Stimulated activated CD4-positive, alpha-beta T cell treated with anti-CD3 and anti-CD28 coated beads, Interleukin-15, amount 100 ng/mL, for 48 hours (primary cell): ENCODE data around the gene RAB5B.
A peak's percentile ranks its signal among the peaks of the same experiment; 100 is the strongest.

Experiments used
- DNase-seq, 2 donors: peaks; one replicate each; pipeline ENCODE4 v3.0.0-alpha.2; 2020; ENCODE audit warnings: low read depth in 2 of 2

RAB5B gene, protein sequence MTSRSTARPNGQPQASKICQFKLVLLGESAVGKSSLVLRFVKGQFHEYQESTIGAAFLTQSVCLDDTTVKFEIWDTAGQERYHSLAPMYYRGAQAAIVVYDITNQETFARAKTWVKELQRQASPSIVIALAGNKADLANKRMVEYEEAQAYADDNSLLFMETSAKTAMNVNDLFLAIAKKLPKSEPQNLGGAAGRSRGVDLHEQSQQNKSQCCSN

DNA sequence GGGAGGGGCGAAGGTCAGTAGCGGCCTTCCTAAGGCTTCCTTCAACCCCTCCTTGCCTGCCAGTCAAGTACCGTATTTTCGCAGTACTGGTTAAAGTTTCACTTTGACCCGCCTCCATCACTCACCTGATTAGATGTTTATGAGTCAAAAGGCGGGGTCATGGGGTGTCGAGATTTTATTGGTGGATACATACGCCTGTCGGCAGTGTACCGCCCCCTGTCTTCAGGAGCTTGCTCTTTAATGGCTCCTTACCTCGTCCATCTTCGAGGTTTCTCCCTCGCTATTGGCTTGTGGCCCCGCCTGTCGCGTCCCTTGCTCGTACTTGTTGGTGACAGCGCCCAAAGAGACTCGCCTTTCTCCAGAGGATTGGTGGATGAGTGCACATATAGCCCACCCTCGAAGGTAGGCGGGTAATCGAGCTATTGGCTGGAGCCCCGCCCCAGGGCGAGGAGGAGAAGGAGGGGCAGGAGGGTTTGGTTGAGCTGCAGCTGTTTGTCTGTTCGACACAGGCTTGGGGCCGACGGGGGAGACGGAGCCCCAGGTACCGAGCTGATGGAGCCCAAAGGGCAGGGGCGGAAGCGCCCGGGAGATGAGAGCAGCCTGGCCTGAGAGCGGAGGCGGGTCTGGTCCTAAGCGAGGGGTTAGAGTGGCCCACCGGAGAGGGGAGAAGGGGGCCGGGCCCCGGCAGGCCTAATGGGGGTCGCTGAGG is at the start of gene RAB5B:
TSS of gene RAB5B (plus strand) at position 480 of the 709 bp plus-strand sequence. CDS start 12,883 bp downstream, outside the sequence.
- DNase-seq = peak; percentile 97 to 99

DNA sequence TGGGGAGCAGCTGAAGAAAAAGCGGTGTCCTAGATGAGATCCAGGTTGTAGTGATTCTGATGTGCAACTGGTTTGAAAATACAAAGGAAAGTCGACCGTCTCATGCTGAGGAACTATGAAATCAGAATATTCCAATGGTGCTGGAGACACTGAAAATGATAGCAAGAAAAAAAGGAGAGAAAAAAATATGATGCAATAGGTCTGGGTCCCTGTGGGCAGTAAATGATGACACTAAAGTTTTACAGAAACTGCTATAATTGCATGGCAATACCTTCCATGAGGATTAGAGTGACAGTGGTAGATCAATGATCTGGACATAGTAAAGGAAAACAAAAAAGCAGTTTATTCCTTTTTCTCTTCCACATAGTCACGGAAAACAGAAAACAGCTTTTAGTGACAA is 48.5 kb upstream of the RAB5B start:
- no peak for DNase-seq

DNA sequence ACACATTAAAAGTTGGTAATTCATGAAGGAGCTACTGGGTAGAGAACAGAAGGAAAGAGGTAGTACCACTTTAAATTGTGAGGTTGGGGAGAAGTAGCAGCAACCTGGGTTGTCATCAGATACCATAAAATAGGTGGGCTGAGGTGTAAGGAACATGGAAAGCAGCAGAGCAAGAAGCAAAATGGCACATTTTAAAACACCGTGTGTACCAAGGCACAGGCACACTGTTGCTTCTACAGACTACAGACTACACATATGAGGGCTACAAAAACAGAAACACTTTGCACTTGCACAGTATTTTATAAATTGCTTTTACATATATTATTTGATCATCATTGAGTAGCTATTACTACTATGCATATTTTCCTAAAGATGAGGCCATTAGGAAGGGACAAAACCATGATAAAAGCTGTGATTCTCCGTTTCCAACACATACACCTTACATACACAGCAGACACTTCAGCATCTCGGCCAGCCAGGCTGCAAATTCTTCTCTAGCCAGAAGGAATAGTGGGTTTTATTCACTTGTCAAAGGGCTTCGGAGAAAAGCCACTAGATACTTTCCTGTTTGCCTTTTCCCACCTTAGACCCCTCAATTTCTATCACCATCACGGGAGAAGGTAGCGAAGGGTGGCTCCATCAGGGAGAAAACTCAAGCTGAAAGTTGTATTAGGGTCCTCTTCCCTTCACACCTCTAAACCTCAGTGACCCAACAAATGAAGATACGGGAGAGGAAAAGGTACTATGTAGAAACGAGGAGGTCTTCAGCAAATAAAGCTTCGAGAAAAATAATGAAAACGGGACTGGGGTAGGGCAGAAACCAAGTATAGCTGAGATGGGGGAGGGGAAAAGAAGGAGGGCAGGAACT is 47.8 kb upstream of the RAB5B start:
- DNase-seq = no peak

DNA sequence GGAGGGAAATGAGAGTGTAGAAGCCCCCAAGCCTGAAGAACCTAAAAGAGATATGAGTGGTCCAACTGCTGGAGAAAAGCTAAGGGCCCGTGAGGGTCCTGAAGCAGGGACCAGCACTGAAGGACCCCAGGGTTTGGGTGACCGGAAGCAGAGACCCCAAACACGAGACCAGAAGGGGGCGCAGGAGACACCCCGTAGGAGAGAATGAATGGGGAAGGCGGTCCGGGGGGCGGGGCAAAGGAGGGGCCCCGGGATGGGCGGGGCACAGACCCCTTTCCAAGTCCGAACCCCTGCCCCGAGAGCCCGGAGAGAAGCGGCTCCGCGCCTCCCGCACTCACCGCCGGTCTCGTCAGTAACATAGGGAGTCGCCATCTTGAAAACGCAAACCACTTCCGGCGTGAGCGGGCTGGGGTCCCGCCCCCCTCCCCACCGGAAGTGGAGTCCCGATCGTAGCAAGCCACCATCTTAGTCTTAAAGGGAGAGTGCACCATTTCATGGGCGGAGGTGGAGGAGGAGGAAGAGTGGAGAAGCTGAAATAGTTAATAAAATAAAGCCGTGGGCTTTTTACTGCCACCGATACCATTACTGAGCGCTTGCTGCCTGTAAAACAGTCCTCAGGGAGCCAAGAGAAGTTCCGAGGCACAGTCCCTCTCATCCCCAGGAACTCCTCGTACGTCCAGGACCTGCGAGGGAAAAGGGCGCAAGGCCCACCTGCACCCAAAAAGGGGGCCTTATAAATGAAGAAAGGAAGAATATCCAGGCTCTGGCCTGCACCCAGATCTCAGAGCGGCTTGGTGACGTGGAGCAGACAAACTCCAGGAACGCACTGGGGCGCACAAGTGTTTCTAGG is 46.9 kb upstream of the RAB5B start:
- DNase-seq = peak; percentile 89 to 90

DNA sequence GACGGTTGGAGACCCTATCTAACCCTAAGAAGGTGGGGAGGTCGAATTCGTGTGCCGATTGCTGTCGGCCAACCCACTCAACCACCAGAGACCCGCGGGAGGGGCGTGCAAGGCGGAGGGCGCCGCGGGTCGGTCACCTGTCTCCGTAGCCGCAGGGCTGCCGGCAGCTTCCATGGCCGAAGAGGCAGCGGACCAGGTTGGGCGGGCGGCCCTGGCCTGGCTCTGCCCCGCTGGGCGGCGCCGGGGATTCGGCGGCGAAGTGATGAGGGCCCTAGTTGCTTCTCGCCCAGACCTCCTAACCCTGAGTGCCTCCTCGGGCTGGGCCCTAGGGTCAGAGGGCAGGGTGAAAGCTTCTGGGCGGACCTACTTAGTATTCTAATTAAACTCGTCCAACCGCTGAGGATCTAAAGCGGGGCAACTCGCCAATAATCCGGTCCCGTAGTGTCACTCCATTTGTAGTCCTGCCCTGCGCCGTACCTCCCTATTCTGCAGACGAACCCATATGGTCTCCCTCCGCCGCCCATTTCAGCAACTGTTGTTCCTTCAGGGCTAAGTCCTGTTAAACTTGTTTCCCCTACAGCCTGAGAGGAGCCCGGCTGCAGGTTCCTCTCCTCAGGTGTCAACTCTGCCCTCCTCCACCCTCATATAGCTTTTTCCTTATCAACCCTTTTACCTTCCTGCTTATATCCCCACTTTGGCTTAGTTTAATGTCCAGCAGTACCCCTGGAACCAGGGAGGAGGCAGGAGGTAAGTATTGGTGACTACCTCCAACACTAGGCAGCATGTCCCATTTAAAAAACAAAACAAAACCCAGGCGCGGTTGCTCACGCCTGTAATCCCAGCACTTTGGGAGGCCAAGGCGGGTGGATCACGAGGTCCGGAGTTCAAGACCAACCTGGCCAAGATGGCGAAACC is 46.0 kb upstream of the RAB5B start, which contains the start of gene PYM1:
TSS of gene PYM1 (minus strand) at position 307 of the 915 bp plus-strand sequence. CDS start at position 174, 133 bp downstream.
- peak; percentile 59 to 65 for DNase-seq

DNA sequence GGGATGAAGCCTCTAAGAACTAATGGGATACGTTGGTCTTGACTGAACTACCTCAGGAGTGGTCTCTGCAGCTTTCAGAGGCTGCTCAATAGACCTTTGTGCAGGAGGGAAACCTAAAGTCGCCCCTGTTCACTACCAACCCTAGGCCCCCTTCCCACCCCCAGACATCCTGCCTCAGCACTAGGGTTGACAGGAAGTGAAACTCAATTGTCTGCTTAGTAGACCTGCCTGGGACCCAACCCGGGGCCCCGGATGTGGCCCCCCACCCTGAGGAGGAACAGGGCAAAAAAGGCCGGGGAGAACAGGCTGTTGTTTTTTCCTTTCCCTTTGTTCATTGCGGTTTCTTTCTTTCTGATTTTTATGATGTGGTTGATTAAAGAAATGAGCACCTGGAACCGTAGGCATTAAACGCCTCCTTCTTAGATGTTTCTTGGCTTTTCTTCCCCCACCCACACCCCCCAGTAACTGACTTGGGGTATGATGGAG is 44.5 kb upstream of the RAB5B start:
- peak; percentile 83 to 84 for DNase-seq

DNA sequence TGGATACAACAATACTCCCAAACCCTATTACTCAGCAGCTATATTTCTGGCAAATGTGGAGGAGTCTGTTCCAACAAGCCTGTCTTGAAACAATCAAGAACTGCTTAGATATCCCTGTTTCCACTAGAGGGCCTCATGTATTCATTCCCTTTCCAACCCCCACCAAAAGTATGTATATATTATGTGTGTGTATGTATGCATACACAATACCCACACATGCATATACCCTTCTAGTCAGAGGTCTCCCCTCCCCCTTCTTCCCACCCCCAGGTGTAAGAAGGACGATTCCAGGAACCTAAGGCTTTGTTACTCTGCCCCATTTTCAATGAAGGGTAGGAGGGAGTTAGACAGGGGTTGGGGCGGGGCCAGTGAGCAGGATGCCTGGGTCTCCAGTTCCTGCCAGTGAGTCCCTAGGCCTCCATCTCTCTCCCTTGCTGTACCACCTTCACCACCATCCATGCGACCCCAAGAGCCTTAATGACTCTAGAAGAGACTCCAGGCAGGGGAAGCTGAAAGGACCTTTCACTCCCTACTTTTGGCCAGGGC is 43.0 kb upstream of the RAB5B start, which contains the start of gene DGKA:
TSS of gene DGKA (plus strand) at position 392 of the 546 bp plus-strand sequence. CDS start 5,342 bp downstream, outside the sequence.
- peak; percentile 71 to 88 for DNase-seq

DNA sequence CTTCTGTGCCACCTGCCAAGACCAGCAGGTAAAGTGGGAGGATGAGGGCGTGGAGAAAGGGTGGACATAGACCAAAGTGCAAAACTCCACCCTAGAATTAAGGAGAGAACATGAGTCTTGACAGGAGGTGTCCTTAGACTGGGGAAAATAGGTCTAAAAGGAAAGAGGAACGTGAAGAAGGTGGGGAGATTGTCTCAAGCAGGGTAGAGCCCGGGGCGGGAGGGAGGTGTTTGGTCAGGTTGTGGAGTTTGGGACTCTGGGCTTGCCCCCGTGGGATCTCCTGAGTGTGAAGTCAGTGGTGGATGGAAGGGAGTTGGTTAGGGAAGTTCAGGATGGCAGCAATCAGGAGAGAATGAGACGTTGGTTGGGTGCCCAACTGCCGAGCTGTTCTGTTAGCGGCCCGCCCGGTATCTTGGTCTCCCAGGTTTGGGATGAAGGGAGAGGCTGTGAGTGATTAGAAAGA is 42.5 kb upstream of the RAB5B start:
- DNase-seq = no peak

DNA sequence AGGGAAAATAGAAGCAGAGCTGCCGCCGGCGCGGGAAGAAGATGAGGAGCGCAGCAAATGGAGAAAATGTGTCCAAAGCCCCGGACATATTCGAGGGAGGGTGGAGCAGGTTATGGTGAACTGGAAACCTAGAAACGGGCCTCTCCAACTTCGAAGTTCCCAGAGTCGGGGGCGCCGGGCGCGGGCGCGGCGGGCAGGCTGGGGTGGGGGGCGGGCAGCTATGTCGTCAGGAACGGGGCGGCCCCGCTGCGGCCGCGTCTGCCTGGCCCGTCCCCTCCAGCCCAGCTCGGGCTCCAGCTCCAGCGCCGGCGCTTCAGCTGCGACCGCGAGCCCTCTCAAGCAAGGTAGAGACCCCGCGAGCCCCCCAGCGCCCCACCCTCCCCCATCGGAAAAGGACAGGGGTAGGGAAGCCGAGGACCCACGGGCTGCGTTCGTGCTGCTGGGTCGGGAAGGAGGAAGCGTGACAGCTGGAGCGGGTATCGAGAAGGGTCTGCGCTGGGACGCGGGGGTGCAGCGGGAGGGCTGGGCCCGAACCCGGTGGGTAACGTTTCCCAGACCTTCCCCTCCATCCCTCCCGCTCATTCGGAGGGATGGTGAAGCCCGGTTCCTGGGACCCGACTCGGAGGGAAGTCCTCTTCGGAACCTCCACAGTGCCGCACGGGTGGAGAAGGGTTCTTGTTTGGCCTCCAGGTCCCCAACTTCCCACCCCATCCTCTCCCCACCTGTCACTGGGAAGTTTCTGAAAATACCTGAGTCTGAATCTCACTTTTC is 41.9 kb upstream of the RAB5B start:
- no peak for DNase-seq

DNA sequence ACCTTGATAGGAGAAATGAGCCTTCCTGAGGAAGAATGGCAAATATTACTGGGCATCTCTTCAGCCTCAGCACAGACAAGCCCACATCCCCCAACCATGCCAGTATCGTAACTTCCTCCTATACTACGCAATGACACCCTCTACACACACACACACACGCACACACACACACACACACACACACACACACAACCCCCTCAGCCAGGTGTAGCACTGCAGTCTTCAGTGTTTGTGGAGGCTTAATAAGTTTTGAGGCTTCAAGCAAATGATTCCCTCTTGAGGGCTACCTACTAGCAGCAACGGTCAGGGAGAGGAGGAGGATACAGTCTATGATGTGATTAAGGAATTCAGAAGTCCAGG is 41.3 kb upstream of the RAB5B start:
- peak in 1 of 2 donors; percentile 40 for DNase-seq

DNA sequence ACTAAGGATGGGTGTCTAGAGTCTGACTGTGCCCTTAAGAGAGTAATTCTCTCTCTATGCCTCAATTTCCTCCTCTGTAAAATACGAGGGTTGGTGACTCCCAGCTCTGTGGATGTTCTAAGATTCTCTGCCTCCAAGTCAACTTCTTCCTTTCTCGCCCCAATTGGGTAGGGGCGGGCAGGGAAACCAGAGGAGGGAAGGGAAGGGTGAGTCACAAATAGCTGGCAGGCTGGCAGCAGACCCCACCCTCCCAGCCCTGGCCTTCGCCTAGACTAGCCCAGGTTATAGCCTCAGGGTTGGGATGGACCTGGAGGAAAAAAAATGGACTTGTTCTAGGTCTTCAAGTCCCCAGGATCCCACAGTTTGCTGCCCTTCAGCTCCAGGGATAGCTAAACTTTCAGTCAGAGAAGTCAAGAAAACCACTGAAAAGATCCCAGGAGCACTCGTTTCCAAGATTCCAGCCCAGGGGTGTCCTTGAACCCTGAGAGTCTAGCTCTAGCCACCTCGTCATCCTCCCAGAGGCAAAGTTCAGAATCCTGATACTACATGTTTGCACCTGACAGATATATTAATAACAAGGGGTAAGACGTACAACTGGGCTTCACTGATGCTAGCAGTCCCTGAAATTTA is 40.6 kb upstream of the RAB5B start:
- DNase-seq = no peak

DNA sequence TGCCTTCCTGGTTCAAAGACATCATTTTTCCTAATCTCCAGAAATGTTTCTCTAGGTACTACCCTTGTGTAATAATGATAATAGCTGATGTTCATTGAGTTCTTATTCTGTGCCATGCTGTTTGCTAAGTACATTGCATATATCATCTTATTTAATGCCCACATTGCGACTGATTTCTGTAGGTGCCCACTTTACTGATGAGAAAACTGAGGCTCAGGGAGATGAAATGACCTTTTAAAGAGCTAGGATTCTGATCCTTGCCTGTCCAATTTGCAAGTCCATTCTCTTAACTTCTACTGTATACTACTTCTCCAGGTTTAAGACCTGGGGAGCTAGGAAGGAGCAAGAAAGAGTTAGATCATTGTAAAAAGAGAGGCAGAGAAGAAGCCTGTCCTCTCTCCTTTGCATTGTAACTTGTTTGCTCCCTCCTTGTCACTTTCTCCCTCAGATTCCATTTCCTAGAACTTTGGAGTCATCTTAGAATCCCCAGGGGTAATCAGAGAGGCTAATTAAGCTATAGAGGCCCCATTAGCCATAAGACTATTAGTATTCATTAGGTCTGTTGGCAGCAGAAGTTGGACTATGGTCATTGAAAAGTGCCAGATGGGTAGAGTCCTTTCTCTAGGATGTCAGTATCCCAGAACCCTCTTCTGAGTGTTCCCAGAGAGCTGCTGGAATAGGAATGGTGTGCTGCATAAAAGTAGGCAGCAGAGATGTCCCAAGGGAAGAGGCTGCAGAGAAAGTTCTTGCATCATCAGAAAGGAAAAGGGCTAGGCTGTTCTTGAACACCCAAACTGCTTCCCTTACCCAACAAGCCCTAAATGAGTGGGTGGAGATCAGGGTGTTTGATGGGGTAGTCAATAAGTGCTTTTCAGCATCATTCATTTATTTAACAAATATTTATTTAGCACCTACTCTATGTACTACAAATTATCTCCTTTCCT is 39.8 kb upstream of the RAB5B start:
- no peak for DNase-seq

DNA sequence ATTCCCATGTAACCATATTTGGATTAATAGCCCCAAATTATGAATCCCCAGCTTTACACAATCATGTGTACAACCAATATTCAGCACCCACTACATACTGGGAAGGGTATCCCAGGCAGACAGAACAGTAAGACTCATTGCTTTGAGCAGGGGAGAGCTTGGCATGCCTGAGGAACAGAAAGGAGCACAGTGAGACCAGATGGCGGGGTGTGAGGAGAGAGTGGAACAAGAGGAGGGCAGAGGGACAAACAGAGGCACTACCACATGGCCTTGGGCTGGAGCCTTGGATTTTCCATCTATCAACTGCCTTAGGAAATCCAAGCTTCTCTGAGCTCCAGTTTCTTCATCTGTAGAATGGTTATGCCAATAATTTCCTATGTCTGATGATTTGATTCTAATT is 39.1 kb upstream of the RAB5B start:
- no peak for DNase-seq

DNA sequence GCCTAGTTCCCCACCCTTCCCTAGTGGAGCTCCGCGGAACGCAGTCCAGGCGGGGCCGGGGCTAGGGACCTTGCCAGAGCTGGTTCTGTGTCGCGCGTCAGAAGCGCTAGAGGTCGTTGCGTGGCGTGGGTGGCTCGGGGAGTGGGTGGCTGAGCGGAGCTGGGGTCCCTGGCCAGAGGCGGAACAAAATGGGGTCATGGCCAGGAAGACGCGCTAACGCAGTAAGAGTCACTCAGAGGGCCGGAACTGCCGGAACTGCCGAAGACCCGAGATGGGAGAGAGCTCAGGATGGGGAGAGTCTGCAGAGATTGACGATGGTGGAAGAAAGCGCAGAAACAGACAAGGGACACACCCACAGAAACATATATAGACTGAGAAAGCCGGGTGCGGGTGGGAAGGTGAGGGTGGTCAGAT is 38.1 kb upstream of the RAB5B start:
- no peak for DNase-seq

DNA sequence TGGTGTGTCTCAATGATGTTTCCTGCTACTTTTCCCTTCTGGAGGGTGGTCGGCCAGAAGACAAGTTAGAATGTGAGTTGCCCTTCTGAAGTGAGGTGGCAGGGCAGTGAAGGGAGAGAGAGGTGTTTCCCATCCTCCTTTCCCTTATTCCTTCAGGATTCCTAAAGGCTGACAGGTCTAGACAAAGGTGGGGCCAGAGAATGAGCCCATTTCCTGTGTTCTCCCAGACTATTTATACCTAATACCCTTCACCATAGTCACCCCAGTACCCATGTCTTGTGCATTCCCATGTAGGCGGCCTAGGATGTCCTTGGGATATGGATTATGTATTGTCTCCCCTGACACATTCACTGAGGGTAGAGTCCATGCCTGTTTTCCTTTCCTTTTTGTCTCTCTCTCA is 35.9 kb upstream of the RAB5B start:
- no peak for DNase-seq

DNA sequence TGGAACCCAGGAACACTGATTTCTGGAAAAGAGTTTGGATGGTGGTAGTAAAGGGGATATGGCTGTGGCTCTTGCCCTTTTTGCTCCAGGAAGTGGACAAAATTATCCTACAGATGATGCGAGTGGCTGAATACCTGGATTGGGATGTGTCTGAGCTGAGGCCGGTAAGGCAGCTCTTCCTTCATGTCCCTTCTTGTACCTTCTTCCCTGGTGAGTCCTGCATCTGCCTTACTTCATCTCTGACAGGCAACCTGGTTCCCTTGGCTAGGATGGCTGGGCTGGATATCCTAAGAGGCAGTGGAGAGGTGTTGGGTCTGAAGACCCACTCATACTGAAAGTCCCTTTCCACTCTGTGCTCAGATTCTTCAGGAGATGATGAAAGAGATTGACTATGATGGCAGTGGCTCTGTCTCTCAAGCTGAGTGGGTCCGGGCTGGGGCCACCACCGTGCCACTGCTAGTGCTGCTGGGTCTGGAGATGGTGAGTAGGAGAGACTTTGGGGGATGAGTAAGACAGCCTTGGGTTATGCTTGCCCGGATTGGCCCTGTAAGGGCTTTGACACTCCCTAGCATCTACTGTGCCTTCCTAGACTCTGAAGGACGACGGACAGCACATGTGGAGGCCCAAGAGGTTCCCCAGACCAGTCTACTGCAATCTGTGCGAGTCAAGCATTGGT is 34.9 kb upstream of the RAB5B start:
- peak in 1 of 2 donors; percentile 42 for DNase-seq
